GM12872 (cell line): Measurements from ENCODE around the gene VPS4A.

Experiments used
- CTCF ChIP-seq: IDR thresholded peaks from 3 replicates; pipeline ENCODE4 v1.5.1; 2011; ENCODE audit warnings: low read depth, mild to moderate bottlenecking, low read length, moderate library complexity; ENCODE audit not compliant: insufficient read depth

The VPS4A gene

GRCh38 chr16:69324585-69325253 is 13.6 kb downstream of the VPS4A start:
- no peak for TF ChIP-seq CTCF

- TF ChIP-seq CTCF, result no peak
Observed at GRCh38 chr16:69325784-69326171, 14.6 kb downstream of the VPS4A start.

- no peak for TF ChIP-seq CTCF
Observed at GRCh38 chr16:69326172-69326873, 15.2 kb downstream of the VPS4A start.

- no peak for TF ChIP-seq CTCF
Observed at GRCh38 chr16:69327585-69328310, 16.6 kb downstream of the VPS4A start.

- no peak for TF ChIP-seq CTCF
Observed at GRCh38 chr16:69328854-69329316, 17.7 kb downstream of the VPS4A start.

GRCh38 chr16:69329369-69330285 is 18.5 kb downstream of the VPS4A start:
- no peak for TF ChIP-seq CTCF
